Measurements from ENCODE around the gene SLCO3A1.

SLCO3A1 gene

DNA sequence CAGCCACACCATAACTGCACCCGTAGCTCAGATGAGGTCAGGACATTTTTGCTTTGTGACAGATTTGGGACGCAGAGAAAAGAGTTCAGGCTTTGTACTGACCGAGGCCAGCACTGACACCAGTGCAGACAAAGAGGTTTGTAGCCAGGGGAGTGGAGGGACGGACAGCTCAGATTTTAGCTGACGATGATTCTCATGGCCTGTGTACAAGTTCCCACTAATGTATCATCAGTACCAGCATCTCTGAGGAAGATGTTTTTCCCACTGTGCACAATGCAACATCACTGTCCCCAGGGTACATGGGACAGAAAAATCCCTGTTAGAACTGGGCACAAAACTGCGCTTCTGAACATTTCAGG is 112.7 kb downstream of the SLCO3A1 start:
- no peak for DNase-seq (ENCODE audit: low spot score)

DNA sequence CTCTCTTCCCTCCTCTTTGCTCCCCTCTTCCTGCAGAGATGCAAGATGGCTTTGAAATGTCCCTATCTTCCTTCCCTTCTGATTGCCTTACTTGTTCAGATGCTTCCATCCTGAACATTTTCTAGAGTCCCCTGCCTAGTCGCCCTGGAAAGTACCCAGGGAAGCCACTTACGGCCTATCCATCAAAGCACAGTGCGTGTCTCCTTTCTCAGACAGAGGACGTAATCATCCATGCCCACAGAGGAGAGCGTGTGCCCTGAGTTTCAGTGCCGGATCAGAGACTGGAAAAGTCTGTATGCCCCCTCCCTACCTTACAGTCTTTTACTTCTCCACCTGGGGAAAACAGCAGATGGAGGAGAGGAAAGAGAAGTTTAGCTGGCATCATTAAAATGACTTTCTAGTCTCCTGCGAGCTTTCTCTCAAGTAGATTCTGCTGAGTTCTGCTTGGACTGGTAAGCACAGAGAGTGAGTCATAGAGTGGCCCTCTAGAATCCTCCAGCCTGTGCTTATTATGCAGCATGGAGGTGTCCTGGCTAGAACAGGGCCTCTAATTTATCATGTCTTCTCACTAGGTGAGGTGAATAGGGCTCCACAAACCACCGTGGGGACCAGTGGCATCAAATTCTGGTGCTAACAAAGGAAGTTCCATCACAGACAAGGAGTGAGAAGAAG is 114.6 kb downstream of the SLCO3A1 start:
- no peak for DNase-seq (ENCODE audit: low spot score)

DNA sequence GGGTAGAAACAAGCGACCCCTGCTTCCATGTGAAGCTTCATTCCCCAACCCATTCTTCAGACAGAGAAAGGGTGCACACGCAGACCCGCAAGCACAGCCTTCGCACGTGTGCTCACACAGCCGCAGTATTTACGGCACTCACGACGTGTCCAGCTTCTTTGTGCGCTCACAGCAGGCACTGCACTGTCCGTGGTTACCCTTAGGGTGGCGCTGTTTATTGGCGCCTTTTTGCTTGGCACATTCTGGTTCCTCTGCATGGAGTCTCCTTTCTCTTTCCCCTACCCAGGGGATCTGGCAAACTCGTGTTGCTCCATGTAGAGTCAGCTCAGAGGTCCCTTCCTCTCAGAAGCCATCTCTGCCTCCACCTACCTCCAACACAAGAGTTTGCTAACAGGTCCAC is 115.1 kb downstream of the SLCO3A1 start:
- no peak for DNase-seq (ENCODE audit: low spot score)

DNA sequence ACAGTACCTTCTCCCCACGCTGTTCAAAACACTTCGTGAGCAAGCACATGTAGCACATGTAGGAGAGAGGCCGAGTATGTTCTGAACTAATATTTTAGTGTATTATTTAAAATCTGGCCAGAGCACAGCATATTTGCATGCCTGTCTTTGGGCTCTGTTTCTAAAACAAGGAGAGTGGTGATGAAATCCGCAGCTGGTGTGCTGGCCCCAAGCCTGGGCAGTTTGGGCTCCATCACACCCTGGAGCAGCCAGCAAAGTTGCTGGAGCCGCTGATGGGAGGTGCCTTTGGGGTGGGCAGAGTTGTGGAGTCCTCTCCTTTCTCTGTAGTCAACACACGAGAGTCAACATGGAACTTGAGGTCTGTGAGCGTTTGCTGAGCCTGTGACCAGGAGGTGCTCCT is 116.6 kb downstream of the SLCO3A1 start:
- peak; percentile 31 for DNase-seq (ENCODE audit: low spot score)

DNA sequence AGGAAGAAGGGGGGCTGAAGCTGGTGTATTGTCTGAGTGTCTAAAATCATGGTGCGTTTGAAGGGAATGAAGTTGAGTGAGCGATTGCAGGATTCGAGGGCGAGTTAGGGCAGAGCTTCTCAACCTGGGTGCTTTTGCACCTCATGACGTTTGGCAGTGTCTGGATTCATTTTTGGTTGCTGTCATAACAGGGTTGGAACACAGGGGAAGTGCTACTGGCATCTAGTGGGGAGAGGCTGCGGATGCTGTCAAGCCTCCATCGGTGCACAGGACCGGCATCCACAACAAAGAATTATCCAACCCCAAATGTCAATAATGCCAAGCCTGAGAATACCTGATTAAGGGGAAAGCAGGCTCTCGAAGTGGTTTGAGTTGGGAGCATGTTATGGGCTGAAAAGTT is 120.0 kb downstream of the SLCO3A1 start:
- no peak for DNase-seq (ENCODE audit: low spot score)

DNA sequence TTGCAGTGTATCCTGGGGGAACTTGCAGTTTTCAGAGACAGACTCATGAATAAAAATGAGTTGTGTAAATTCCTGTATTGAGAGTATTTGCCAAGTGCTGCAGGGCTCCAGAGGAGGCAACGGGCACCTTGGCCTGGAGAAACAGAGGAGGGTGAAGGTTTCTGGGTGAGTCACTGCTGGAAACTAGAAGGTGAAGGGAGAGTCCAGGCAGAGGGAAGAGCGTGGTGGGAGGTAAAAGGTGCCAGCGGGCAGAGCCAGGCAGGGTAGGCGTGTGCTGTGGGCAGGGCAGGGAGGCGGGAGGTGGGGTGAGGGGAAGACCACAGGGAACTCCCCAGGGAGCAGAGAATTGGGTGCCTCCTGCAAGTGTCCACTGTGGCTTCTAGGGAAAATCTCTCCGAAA is 120.8 kb downstream of the SLCO3A1 start:
- no peak for DNase-seq (ENCODE audit: low spot score)

DNA sequence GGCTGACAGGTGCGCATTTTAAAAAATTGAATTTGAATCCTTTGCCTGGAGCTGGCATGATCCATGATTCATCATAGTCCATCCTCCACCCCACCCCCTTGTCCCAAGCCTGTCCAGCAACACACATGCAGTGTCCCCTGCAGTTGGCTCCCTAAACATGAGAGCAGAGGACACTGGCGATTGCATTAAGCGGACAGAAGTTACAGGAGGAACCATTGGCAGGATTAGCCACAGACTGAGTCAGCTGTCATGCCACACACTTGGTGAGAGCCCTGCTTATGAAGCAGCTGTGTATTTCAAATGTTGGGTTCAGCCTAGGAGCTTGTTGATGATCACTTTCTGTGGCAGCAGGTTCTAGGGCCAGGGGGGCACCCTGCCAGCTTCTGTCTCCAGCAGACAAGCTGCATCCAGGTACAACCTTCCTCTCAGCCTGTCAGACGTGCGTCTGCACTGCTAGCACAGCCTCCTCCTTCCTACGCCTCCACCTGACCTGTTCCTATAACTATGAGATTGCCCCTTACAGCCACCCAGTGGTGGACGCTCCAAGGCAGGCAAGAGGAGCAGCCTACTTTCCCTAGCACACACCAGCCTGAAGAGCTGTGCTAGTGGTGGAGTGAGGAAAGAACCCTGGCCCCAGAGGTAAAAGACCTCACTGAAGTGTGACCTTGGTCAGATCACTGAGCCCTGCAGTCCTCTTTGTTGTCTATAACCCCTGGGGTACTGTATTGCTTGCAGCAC is 121.9 kb downstream of the SLCO3A1 start:
- no peak for DNase-seq (ENCODE audit: low spot score)

DNA sequence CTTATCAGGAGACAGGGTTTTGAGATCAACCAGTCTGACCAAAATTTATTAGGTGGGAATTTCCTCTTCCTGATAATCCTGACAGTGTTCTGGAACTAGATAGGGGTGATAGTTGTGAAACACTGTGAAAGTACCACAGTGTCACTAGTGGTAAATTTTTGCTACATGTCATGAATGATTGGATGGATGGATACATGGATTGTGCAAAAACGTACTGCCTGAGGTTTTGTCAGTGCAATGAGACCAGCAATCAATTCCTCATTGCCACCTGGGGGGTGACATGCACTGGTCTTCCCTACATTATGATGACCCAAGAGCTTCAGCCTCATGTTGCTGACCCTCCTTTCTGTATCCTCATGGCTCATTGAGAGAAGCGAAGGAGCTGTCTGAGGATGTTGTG is 123.5 kb downstream of the SLCO3A1 start:
- no peak for DNase-seq (ENCODE audit: low spot score)

DNA sequence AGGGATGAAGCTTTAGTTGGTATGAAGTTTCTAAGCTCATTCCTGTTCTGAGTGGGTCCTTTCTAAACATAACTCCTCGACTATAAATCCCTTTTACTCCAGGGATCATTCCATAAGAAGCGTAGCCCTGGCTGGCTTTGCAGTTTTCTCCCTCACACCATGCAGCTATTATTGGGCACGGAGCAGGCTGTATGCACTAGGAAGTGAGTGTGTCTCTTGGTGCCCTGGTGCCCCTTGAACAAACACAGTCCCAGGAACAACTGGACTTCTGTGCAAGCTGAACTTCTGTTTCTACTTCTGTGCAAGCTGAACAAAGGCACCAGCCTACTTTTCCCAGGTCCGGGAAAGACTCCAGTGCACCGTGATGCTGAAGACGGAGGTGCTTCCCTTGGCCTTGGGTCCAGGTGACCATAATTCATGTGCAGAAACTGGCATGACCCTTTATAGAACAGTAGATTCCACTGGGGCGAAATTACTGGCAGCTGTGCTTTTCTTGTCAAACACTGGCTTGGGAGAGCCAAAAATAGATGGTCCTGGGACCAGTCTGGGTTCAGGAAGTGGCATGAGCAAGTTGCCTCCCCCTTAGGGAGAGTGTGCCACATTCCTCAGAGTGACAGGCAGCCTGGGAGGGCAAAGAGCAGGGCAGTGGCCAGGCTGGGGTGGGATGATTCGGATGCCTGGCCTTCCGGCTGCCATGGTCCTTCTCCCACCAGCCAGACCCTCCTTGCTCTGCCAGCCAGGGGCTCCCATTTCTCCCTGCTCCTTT is 127.2 kb downstream of the SLCO3A1 start:
- DNase-seq (ENCODE audit: low spot score): no peak

DNA sequence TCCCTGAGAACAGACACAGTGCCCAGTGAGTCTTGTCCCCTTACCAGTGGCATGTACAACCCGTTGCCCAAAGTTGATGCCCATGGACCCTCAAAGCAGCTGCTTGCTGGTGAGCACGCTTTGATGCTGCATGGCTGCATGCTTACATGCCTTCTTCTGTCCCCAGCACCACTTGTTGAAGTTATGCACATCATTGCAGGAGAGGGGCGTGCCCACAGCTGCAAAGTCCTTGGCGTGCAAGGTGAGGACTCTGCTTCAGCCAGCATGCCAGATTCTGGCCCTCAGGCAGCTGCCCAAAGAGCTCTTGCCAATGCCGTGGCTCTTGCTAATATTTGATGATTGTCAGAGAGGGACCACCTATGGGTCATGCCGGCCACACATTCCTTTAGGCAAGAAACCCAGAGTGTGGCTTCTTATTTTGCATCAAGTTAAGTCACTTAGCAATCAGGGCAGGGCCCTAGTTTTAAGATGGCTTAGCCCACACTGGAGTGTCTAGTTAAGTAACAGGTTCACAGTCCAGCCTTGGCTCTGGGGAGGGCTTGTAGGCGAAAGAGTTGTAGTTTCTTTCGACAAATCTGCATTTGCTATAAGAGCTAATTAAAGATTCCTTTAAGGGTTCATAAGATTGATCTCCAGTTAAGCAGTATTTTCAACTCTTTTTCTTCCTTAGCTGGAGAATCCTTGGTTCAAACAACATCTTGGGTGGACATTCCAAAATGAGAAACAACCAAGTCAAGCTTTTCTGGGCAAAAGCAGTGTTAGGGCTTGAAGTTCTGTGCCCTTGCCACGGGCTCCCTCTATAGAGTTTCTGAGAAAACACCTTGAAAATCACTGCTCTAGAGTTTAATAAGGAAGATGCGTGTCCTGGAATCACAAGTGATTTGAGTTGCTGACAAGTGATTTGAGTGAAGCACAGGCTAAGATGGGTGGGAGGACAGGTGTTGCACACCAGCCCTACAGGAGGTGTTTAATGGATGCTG is 128.6 kb downstream of the SLCO3A1 start:
- DNase-seq (ENCODE audit: low spot score): no peak

DNA sequence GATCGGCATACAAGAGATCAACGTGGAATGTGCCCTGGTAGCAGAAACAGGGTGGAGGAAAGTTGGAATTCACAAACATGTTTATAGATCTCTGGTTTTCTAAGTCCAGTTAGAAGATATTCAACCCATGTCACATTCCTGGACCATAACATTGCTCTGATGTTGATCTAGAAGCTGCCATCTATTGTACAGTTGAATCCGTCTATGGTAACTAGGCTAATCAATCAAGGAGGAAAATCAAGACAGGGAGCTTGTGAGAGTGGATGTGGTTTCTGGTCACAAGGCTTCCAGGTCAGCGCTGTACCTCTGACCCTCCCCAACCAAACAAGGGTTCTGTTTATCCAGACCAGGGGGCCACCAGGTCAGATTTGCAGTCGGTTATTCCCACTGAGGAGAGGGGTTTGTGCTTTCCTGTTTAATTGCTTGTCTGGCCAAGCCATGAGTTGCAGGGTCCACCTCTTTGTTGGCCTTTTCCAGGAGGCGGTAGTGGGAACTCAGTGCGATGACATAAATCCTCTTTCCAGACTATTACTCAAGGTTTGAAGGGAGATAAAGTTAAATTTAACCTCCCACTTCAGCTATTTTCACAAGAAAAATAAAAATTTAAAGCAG is 130.3 kb downstream of the SLCO3A1 start:
- no peak for DNase-seq (ENCODE audit: low spot score)

DNA sequence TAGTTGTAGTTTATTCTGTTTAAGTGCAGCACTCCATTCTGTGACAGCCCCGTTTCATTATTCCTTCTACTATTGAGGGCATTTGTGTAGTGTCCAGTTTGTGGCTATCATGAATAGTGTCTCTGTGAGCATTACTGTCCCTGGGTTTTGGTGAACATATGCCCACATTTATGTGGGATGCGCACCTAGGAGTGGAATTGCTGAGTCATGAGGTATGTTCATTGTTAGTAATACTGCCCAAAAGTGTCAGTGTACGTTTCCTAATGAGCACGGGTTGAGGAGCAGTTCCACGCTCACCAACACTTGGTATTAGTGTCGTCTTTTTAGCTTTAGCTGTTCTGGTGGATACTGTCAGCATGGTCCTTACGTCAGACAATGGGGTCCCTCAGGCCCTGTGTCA is 131.8 kb downstream of the SLCO3A1 start:
- DNase-seq (ENCODE audit: low spot score): no peak

DNA sequence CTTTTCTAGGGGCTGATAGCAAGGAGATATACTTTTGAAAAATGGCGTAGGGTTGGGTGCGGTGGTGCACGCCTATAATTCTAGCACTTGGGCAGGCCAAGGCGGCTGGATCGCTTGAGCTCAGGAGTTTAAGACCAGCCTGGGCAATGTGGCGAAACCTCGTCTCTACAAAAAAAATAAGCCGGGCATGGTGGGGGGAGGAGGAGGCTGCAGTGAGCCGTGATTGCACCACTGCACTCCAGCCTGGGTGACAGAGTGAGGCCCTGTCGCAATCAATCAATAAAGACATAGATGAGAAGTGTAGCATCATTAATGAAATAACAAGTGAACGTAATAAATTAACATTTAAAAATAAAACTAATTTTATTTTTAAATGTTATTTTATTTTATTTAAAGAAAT is 134.6 kb downstream of the SLCO3A1 start:
- DNase-seq (ENCODE audit: low spot score): no peak

DNA sequence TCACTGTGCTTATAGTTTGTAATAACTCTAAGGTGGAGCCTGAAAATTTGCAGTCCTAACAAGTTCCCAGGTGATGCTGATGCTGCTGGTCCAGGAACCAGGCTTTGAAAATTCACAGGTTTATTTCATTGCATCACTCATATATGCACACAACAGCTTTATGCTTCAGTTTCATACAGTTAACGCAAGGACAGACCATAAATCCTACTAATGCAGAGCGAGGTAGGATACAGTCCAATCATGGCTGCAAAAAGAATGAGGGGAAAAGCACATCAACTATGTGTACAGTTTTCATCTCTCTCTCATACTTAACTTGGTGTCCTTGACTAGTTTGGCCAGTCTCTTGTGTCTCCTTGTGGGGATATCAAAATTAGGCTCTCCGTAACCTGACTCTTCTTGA is 135.1 kb downstream of the SLCO3A1 start:
- no peak for DNase-seq (ENCODE audit: low spot score)

DNA sequence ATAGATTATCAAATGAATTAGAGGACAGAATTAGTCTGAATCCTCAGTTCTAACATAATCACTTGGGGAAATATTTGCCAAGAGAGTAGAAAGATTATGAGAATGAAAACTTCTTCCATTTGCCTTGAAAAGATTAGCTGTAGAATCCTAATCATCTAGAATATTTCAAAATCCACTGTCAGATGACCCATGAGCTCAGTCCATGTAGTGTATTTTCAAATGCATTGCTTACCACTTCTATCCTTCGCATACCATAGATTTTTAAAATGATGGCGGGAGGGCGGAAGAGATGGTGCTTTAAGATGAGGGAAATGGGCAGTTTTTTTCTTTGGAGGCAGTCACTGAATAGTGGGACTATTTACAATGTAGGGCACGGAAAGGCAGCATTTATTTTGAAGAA is 136.3 kb downstream of the SLCO3A1 start:
- no peak for DNase-seq (ENCODE audit: low spot score)

DNA sequence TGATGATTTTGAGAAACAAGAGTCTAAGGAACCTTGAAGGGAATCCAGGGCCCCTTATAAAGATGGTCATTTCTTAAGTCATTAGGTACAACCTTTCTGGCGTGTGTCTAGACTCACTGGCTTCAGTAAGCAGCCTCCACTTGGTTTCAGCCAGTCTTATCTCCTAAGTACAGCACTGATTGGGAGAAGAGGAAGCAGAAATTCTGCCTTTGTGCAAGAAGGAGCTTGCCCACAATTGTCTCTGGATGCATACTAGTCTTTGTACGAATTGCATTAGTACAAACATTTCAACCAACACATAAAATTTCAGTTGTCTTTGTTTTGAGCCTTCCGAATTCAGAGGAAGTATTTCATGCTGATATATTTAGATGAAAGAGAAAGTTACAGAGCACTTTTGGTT is 139.4 kb downstream of the SLCO3A1 start:
- no peak for DNase-seq (ENCODE audit: low spot score)

DNA sequence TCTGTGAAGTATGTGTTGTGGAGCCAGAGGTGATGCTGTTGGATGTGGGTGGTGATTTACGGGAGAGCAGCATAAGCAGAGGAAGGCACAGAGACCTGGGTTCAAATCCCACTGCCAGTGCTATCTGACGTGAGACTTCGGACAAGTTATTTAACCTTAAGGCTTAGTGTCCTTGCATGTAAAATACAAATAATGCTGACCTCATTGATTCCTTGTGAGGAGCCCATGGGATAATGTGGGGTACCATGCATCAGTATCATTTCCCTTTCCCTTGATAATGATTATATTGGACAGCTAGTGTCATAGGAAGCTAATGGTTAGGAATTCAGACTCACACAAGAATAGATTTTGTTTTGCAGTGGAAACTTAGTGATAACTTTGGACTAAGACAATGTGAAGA is 141.6 kb downstream of the SLCO3A1 start:
- DNase-seq (ENCODE audit: low spot score): no peak

DNA sequence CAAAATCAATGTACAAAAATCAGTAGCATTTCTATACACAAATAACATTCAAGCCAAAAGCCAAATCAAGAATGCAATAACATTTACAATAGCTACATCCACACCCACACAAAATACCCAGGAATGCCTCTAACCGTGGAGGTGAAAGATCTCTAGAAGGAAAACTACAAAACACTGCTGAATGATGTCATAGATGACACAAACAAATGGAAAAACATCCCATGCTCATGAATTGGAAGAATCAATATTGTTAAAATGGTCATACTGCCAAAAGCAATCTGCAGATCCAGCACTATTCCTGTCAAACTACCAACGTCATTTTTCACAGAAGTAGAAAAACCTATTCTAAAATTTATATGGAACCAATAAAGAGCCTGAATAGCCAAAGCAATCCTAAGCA is 143.7 kb downstream of the SLCO3A1 start:
- no peak for DNase-seq (ENCODE audit: low spot score)

DNA sequence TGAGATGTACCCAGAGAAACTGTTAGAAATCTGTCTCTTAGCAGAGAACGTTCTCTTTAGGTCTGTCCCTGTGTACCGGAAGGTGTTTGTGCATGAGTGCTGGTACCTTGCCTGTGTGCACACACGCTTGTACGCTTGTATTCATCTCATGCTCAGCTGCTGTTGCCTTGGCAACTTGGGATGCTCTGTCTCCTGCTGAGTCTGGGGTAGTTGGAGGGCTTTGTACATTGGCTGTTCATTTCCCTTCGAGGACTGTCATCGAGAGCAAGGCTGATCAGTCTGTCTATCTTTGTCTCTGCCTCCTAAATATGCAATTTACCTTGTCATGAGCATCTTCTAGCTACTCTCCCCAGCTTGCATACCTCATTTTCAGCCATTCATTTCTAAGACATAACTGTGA is 147.2 kb downstream of the SLCO3A1 start:
- DNase-seq (ENCODE audit: low spot score): no peak

DNA sequence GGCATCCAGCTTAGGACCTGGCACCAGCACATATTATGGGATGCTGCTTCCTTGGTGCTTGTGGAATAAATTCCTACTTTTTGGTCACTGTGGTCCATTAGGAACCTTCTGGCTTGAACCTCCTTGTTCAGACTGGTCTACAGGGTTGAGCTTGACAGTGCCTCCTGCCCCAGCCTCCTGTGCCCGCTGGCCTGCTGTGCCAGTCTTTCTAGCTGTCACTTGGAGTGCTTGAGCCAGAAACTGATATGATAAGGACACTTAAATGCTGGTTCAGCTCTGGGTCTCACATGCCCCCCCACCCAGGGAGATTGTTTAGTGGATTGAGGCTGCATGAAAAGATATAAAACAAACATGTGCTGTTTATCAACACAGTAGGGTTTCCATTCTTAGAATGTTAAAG is 147.8 kb downstream of the SLCO3A1 start:
- no peak for DNase-seq (ENCODE audit: low spot score)

DNA sequence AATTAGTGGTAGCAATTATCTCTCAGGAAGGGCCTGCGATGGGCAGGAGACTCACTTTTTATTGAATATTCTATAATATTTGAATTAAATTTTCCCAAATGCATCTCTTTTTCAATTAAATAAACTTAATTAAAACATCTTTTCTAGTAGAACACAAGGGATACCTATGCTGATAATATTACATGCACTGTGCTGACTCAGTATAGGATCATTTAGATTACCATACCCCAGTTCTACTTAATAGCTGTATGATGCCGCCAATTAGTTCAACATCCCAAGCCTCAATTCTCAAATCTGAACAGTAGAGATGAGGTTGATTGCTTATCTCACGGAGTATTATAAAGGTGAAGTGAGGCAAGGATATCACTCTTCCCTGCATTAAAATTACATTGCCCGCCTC is 149.2 kb downstream of the SLCO3A1 start:
- no peak for DNase-seq (ENCODE audit: low spot score)

All from hepatic stellate cell (primary cell).